Activated CD4-positive, alpha-beta memory T cell treated with anti-CD3 and anti-CD28 coated beads for 36 hours (primary cell): ENCODE measurements around the gene LUZP4. TPM values are rescaled to one million over a fixed set of nuclear protein-coding genes. Genes with fewer than 3 reads are reported as not detected.
A peak's percentile ranks its signal among the peaks of the same experiment; 100 is the strongest.
"Not testable (repeated sequence)": the region's sequence is repeated elsewhere in the genome, so short reads cannot be mapped to it uniquely, and the experiment has no call there.

Source experiments
- CTCF ChIA-PET: fragments of 350-600 bp; sonication (Branson Sonifier 250); formaldehyde crosslinking; loops from one replicate; lab custom pipeline; 2021; ENCODE audit warnings: antibody characterized with exemption, inconsistent platforms; lab: Charles Lee
- POLR2A ChIA-PET: fragments of 350-600 bp; sonication (Branson Sonifier 250); formaldehyde crosslinking; loops from one replicate; lab custom pipeline; 2021; ENCODE audit warnings: antibody characterized with exemption; lab: Charles Lee
- DNase-seq: peaks from one replicate; pipeline ENCODE4 v3.0.0-alpha.2; 2020
- H3K27ac Mint-ChIP-seq: one replicate; pipeline ENCODE4 v1.8.0; 2021; ENCODE audit warnings: mixed read lengths
- H3K27me3 Mint-ChIP-seq: one replicate; pipeline ENCODE4 v1.8.0; 2021; ENCODE audit warnings: mixed read lengths
- H3K36me3 Mint-ChIP-seq: one replicate; pipeline ENCODE4 v1.8.0; 2021; ENCODE audit warnings: mixed read lengths
- H3K4me1 Mint-ChIP-seq: one replicate; pipeline ENCODE4 v1.8.0; 2021; ENCODE audit warnings: low read depth, mixed read lengths
- H3K4me3 Mint-ChIP-seq: one replicate; pipeline ENCODE4 v1.8.0; 2021; ENCODE audit warnings: mild to moderate bottlenecking, mixed read lengths
- H3K9me3 Mint-ChIP-seq: one replicate; pipeline ENCODE4 v1.8.0; 2021; ENCODE audit warnings: mixed read lengths
- intact Hi-C: fragments of 100-400 bp; cut with micrococcal nuclease; formaldehyde crosslinking; loops from one replicate; pipeline ENCODE4 v1.15.1; 2023
- total RNA-seq, 2 experiments: library from RNA; stranded (reverse); gene quantifications; one replicate each; pipeline ENCODE4 v1.2.3, GENCODE V29; 2021

Gene LUZP4
- total RNA-seq, 2 experiments from 2014 or later: not detected

DNA sequence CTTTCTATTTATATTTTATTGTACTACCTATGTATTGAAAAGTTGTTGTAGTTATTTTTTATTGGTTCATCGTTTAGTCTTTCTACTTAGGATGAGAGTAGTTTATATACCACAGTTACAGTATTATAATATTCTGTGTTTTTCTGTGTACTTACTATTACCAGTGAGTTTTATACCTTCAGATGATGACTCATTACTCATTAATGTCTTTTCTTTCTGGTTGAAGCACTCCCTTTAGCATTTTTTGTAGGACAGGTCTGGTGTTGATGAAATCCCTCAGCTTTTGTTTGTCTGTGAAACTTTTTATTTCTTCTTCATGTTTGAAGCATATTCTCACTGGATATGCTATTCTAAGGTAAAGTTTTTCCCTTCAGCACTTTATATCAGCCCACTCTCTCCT lies 7.7 kb downstream of the LUZP4 start:
- H3K27me3 Mint-ChIP-seq: no peaks in the 10 kb centered on the region
- POLR2A ChIA-PET: no interaction called here
- DNase-seq: no peak
- no peaks in the 10 kb centered on the region for H3K9me3 Mint-ChIP-seq
- CTCF ChIA-PET: no interaction called here
- no peaks in the 10 kb centered on the region for H3K36me3 Mint-ChIP-seq
- no peaks in the 10 kb centered on the region for H3K4me1 Mint-ChIP-seq
- no peak overlapping the region for H3K4me3 Mint-ChIP-seq
- intact Hi-C loops: no loop called here
- no peak overlapping the region for H3K27ac Mint-ChIP-seq

DNA sequence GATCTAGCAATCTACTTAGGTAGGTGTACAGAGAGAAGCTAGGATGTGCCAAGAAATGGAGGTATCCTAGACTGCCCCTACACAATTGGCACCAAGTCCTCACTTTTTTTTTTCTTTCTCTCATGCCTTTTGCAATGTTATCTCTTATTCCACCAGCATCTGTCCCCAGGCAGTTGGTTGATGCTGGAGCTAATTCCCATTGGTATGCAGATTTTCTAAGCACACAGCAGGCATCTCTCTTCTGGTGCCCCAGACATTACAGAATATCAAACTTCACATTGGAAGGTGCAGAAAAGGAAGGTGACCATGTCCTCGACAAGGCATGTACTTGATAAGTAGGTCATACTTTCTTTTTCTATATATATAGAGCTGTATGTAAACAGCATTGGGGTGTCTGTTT lies 21.6 kb downstream of the LUZP4 start:
- H3K4me3 Mint-ChIP-seq: no peak overlapping the region
- intact Hi-C loops: no loop called here
- no peaks in the 10 kb centered on the region for H3K36me3 Mint-ChIP-seq
- no peaks in the 10 kb centered on the region for H3K27me3 Mint-ChIP-seq
- ChIA-PET CTCF (no interaction called here), POLR2A (no interaction called here)
- no peak overlapping the region for H3K27ac Mint-ChIP-seq
- no peaks in the 10 kb centered on the region for H3K4me1 Mint-ChIP-seq
- no peak for DNase-seq
- no peaks in the 10 kb centered on the region for H3K9me3 Mint-ChIP-seq

DNA sequence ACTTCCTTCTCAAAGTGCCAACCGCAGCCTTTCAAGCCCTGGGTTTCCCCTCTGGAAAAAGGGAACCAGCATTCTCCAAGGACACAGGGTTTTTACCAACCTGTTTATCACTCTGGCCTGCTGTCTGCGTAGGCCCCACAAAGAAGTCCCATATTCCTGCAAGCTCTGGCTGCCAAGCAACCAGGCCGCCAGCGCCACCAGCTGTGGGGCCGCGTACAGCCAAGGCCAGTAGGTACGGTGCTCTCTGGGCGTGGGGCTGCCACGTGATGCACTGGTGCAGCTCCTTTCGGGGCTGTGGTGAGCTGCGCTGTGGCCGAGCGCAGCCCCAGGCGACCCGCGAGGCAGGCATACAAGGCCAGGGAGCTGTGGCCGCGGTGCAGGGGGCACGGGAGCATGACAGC lies 22.1 kb downstream of the LUZP4 start:
- H3K4me3 Mint-ChIP-seq: no peak overlapping the region
- POLR2A ChIA-PET: no interaction called here
- no peak for DNase-seq
- intact Hi-C loops: no loop called here
- peaks cover 2% of the 10 kb centered on the region for H3K9me3 Mint-ChIP-seq
- no peaks in the 10 kb centered on the region for H3K36me3 Mint-ChIP-seq
- H3K27ac Mint-ChIP-seq: no peak overlapping the region
- CTCF ChIA-PET: no interaction called here
- H3K27me3 Mint-ChIP-seq: no peaks in the 10 kb centered on the region
- H3K4me1 Mint-ChIP-seq: no peaks in the 10 kb centered on the region

DNA sequence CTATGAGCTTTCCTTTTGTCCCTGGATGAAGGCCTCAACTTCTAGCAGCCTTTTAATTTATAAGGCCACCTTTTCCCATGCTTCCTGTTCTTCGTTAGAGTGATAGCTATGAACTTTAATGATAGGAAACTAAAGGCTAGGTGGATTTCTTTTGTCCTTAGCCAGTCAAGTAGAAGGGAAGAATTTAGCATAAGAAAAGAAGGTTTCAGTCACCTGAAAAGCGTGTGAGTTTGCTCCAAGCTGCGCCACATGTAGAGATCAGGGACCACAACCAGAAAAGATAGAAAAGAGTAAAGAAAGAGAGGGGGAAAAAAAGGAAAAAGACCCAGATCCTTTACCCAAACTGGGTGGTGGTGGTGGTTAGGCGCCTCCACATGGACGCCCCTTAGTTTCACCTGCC lies 28.6 kb downstream of the LUZP4 start:
- Mint-ChIP-seq H3K36me3 (no peaks in the 10 kb centered on the region), H3K9me3 (peaks cover 2% of the 10 kb centered on the region), H3K27me3 (no peaks in the 10 kb centered on the region), H3K4me1 (no peaks in the 10 kb centered on the region), H3K4me3 (no peak overlapping the region), H3K27ac (no peak overlapping the region)
- no peak for DNase-seq
- ChIA-PET POLR2A (no interaction called here), CTCF (no interaction called here)
- intact Hi-C loops: no loop called here

DNA sequence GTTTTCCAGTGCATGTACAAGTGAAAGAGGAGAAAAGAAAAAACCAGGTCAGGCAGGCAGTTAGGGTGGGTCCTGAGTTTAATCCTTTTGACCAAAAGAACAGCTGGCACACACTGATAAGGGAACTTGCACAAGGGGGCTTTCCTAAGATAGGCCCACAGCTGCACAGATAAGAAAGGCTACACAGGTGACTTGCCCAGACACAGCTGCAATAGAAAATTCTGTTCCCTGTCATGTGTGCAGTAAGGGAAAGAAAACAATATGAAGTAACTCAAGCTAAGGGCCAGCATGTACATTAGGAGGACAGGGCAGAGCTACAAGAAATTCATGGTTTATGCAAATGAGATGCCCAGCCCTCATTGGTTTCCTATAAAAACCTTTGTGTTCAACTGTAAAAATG lies 32.9 kb downstream of the LUZP4 start:
- Mint-ChIP-seq H3K4me1 (no peaks in the 10 kb centered on the region), H3K9me3 (no peaks in the 10 kb centered on the region), H3K27ac (no peak overlapping the region), H3K36me3 (no peaks in the 10 kb centered on the region), H3K4me3 (no peak overlapping the region), H3K27me3 (no peaks in the 10 kb centered on the region)
- CTCF ChIA-PET: no interaction called here
- intact Hi-C loops: no loop called here
- POLR2A ChIA-PET: no interaction called here
- no peak for DNase-seq

DNA sequence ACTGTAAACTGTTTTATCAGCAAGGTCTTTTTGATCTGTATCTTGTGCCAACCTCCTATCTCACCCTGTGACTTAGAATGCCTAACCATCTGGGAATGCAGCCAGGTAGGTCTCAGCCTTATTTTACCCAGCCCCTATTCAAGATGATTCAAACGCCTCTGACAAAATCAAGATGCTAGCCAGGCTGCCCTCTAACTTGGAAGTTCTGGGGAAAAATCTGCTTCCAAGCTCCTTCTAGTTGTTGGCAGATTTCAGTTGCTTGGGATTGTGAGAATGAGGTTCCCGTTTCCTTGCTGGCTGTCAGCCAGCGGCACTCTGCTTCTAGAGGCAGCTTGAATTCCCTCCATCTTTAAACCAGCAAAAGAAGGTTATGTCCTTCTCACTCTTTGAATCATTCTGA lies 34.7 kb downstream of the LUZP4 start:
- no peak overlapping the region for H3K27ac Mint-ChIP-seq
- CTCF ChIA-PET: no interaction called here

DNA sequence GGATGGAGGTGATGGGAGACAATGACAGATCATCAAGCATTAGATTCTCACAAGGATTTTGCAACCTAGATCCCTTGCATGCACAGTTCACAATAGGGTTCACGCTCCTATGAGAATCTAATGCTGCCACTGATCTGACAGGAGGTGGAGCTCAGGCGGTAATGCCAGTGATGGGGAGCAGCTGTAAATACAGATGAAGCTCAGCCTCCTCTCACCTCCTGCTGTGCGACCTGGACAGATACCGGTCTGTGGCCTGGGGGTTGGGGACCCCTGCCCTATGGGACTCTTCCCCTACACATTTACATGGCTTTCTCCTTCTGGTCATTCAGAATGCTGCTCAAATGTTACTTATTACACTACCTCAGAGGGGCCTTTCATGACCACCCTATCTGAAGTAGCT lies 39.8 kb downstream of the LUZP4 start:
- intact Hi-C loops, H3K27ac Mint-ChIP-seq, H3K9me3 Mint-ChIP-seq, H3K4me1 Mint-ChIP-seq, DNase-seq, POLR2A ChIA-PET, H3K36me3 Mint-ChIP-seq, H3K27me3 Mint-ChIP-seq, H3K4me3 Mint-ChIP-seq: not testable (repeated sequence)
- CTCF ChIA-PET: interaction anchor here (1.4 to 2.9 kb wide), 2 partner anchors 314 to 319 kb away, joined by 4 to 27 read pairs; no protein-coding TSS in a partner anchor

More for the DNA sequence above, 34.7 kb downstream of the LUZP4 start:
- no peak for DNase-seq
- no peaks in the 10 kb centered on the region for H3K4me1 Mint-ChIP-seq
- no peaks in the 10 kb centered on the region for H3K27me3 Mint-ChIP-seq
- intact Hi-C loops: no loop called here
- POLR2A ChIA-PET: no interaction called here
- H3K36me3 Mint-ChIP-seq: no peaks in the 10 kb centered on the region
- H3K9me3 Mint-ChIP-seq: no peaks in the 10 kb centered on the region
- no peak overlapping the region for H3K4me3 Mint-ChIP-seq

DNA sequence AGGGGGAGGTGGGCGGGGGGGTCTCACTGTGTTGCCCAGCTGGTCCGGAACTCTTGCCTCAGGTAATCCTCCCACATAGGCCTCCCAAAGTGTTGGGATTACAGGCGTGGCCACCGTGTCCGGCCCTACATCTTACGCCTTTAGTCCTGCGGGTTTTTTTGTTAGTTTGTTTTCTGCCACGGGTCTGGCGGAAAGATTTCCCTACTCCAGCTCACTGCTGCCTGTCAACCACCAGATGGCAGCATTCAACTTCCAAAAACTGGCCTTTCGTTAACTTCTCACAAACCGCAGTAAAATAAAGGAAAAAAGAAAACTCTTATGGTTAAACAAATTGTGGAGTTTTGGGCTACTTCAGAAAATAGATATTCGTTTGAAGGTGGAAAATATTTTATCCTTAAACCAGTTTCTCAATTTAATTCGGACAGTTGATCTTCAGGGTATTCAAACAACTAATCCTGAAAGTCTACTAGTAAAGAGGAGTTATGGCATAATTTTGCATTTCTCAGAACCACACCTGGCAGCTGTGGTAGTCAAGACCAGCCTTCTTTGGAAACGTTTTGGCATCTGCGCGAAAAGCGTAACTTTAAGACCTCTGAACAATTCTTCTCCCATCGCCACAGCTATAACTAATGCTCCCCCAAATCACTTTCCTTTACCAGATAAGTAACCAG lies 41.1 kb downstream of the LUZP4 start:
- DNase-seq: peak; percentile 9
- Mint-ChIP-seq H3K36me3 (no peaks in the 10 kb centered on the region), H3K27me3 (no peaks in the 10 kb centered on the region), H3K4me1 (no peaks in the 10 kb centered on the region), H3K27ac (no peak overlapping the region), H3K9me3 (no peaks in the 10 kb centered on the region), H3K4me3 (no peak overlapping the region)
- intact Hi-C loops: loop anchor here (1.0 kb wide), 1 partner anchor 313 kb away; no protein-coding TSS in a partner anchor
- CTCF ChIA-PET: interaction anchor here (0.7 to 3.0 kb wide), 5 partner anchors 10 to 360 kb away, joined by 3 to 27 read pairs (median 4); no protein-coding TSS in a partner anchor
- POLR2A ChIA-PET: no interaction called here

DNA sequence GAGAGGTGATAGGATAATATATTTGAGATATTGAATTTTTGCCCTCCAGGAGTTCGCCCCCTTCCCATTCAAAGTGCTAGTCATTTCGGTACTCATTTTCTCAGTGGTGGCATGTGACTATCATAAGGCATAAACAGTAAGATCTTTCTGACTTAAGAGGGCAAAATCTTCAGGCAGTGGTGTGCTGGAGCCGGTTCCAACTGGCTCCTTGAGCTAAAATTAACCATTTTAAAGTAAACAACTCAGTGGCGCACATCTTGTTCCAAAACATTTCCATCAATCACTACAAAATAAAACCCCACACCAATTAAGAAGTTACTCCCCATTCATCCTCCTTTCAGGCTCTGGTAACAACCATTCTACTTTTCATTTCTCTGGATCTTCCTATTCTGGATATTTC lies 43.3 kb downstream of the LUZP4 start:
- H3K9me3 Mint-ChIP-seq: no peaks in the 10 kb centered on the region
- intact Hi-C loops: no loop called here

DNA sequence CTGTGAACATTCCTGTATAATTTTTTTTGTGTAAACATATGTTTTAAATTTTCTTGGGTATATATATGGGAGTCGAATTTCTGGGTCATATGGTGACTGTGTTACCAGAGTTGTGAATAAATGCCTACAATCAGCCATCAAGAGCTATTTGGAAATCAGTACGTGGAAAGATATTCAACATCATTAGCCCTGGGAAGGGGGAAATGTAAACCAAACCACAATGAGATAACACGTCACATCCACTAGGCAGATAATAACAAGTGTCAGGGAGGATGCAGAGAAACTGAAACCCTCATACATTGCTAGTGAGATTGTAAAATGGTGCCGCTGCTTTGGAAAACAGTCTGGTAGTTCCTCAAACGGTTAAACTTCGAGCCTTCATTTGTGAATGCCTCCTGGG lies 43.9 kb downstream of the LUZP4 start:
- POLR2A ChIA-PET: no interaction called here
- intact Hi-C loops: no loop called here
- no peak overlapping the region for H3K27ac Mint-ChIP-seq

More for the DNA sequence above, 43.3 kb downstream of the LUZP4 start:
- Mint-ChIP-seq H3K4me1 (no peaks in the 10 kb centered on the region), H3K27ac (no peak overlapping the region), H3K27me3 (no peaks in the 10 kb centered on the region), H3K36me3 (no peaks in the 10 kb centered on the region), H3K4me3 (no peak overlapping the region)
- ChIA-PET CTCF (no interaction called here), POLR2A (no interaction called here)
- no peak for DNase-seq

DNA sequence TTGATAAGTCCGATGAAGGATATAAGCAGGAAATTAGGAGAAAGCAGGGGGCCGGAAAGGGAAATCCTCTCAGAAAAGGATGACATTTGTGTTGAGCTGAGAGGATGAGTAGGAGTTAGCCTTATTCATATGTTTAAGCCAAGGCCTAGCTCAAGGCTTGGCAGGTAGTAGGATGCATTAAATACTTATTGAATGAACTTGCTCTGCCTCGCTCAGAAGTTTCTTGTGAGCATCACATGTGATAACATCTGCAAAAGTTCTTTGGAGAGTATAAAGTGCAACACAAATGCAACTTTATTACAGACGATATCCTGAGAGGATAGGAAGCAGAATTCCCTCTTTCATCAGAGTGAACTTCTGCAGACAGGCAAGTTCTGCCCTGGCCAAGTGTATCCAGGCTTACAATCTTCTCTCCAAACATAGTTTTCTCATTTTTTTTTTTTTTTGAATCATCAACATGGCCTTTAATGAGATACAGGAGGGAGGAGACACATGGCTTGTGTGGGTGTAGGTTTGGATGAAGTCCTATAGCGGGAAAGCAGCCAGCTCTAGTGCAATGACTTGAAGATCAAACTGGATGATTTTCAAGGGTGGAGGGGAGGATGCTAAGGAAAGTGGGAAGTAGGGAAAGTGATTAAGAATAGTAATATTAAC lies 48.1 kb downstream of the LUZP4 start:
- intact Hi-C loops: no loop called here
- Mint-ChIP-seq H3K4me3 (no peak overlapping the region), H3K9me3 (no peaks in the 10 kb centered on the region), H3K4me1 (no peaks in the 10 kb centered on the region), H3K36me3 (no peaks in the 10 kb centered on the region), H3K27me3 (no peaks in the 10 kb centered on the region), H3K27ac (no peak overlapping the region)
- CTCF ChIA-PET: no interaction called here
- POLR2A ChIA-PET: no interaction called here
- no peak for DNase-seq

More for the DNA sequence above, 43.9 kb downstream of the LUZP4 start:
- no peaks in the 10 kb centered on the region for H3K27me3 Mint-ChIP-seq
- CTCF ChIA-PET: no interaction called here
- no peak for DNase-seq
- no peak overlapping the region for H3K4me3 Mint-ChIP-seq
- no peaks in the 10 kb centered on the region for H3K9me3 Mint-ChIP-seq
- H3K4me1 Mint-ChIP-seq: no peaks in the 10 kb centered on the region
- H3K36me3 Mint-ChIP-seq: no peaks in the 10 kb centered on the region

DNA sequence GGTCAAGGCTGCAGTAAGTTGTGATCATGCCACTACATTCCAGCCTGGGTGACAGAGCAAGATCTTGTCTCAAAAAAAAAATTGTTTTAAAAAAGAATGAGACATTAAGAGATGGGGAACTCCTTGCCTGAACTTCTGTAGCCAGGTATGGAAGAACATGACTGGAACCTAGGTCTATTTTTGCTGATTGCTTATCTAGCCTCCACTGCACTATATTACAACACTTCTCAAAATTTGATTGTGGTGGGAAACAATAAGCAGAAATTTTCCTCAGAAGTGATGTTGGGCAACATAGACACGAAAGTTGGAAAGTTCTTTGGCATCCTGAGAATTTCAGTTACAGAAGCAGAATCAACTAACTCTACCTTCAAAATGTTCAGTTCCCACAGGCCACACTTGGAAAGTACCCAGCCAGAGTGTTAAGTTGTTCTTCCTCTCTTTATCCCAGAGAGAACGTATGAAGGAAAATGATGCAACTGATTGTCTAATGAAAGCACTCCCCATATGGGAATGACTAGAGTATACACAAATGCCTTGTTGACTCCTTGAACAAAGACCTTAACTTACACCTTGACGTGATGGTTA lies 50.0 kb downstream of the LUZP4 start:
- intact Hi-C loops: no loop called here
- POLR2A ChIA-PET: no interaction called here
- no peaks in the 10 kb centered on the region for H3K36me3 Mint-ChIP-seq
- no peak overlapping the region for H3K27ac Mint-ChIP-seq
- no peak overlapping the region for H3K4me3 Mint-ChIP-seq
- no peaks in the 10 kb centered on the region for H3K27me3 Mint-ChIP-seq
- CTCF ChIA-PET: interaction anchor here (0.8 to 1.6 kb wide), 2 partner anchors 9 to 303 kb away, joined by 3 read pairs; no protein-coding TSS in a partner anchor
- H3K9me3 Mint-ChIP-seq: no peaks in the 10 kb centered on the region
- no peaks in the 10 kb centered on the region for H3K4me1 Mint-ChIP-seq
- DNase-seq: no peak
